ENCODE measurements around the gene BTNL2.

DNA sequence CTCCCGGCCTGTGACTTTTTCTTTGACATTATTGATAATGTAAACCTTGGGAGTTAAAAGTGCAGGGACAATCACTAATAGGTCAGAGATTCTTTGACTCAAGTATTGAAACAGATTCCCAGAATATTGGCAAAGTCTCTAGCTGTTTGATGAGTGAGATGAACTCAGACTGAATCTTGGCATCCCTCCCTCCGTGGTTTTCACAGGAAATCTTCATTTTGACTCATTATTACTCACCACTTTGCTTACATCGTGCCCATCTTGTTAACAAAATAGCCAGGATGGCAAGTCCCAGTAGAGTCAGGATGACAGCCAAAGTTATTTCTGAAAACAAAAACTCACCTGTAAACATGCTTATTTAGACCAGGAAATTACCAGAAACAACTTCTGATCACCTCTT, 37.3 kb downstream of the BTNL2 start:
- TF ChIP-seq, protein P1, sequence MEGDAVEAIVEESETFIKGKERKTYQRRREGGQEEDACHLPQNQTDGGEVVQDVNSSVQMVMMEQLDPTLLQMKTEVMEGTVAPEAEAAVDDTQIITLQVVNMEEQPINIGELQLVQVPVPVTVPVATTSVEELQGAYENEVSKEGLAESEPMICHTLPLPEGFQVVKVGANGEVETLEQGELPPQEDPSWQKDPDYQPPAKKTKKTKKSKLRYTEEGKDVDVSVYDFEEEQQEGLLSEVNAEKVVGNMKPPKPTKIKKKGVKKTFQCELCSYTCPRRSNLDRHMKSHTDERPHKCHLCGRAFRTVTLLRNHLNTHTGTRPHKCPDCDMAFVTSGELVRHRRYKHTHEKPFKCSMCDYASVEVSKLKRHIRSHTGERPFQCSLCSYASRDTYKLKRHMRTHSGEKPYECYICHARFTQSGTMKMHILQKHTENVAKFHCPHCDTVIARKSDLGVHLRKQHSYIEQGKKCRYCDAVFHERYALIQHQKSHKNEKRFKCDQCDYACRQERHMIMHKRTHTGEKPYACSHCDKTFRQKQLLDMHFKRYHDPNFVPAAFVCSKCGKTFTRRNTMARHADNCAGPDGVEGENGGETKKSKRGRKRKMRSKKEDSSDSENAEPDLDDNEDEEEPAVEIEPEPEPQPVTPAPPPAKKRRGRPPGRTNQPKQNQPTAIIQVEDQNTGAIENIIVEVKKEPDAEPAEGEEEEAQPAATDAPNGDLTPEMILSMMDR (IDR thresholded peaks at IDR 0.05): no peak
- no peak for TF ChIP-seq ZFX (IDR thresholded peaks at IDR 0.05; ENCODE audit: borderline replicate concordance)
